Psoas muscle (tissue), 8 donors: ENCODE measurements around the gene PACS2. TPM values are rescaled to one million over a fixed set of nuclear protein-coding genes. Genes with fewer than 3 reads are reported as not detected.

Source experiments
- ATAC-seq, 4 donors: fragments of 200-7000 bp; cut with Tn5 transposase; one replicate each; pipeline ENCODE4 v1.9.1; 2020; ENCODE audit warnings: moderate library complexity in 3 of 4, mild to moderate bottlenecking in 2 of 4
- DNase-seq, 2 donors: peaks; one replicate each; pipeline ENCODE4 v3.0.0-alpha.2; 2020
- H3K27ac ChIP-seq: fragments of 200-600 bp; one replicate; pipeline ENCODE4 v1.8.0; 2022
- H3K27me3 ChIP-seq, 3 donors: fragments of 200-600 bp in 1 of 3; one replicate each; pipeline versions ENCODE4 v1.6.1 to v1.8.0; 2013 to 2022; ENCODE audit warnings: low read length in 2 of 3, mild to moderate bottlenecking in 2 of 3, moderate library complexity in 1 of 3; ENCODE audit not compliant: insufficient read depth in 3 of 3
- H3K36me3 ChIP-seq, 2 donors: fragments of 200-600 bp in 1 of 2; one replicate each; pipeline versions ENCODE4 v1.6.1 to v1.8.0; 2013 to 2022; ENCODE audit warnings: low read depth in 1 of 2, mild to moderate bottlenecking in 1 of 2, moderate library complexity in 1 of 2; ENCODE audit not compliant: insufficient read depth in 1 of 2
- H3K4me1 ChIP-seq: fragments of 200-600 bp; one replicate; pipeline ENCODE4 v1.8.0; 2022
- H3K4me3 ChIP-seq: fragments of 200-600 bp; one replicate; pipeline ENCODE4 v1.8.0; 2022; ENCODE audit warnings: mild to moderate bottlenecking
- H3K9me3 ChIP-seq: fragments of 200-600 bp; one replicate; pipeline ENCODE4 v1.8.0; 2022
- WGBS, 3 donors: extraction: QIAGEN DNeasy Blood & Tissue Kit; methylation state at CpG; one replicate each; pipeline versions ENCODE4 v1.1.6 to v1.1.7; 2013; 5-methylcytosine and 5-hydroxymethylcytosine counted together
- intact Hi-C, 2 donors: fragments of 100-400 bp; cut with DNase I; formaldehyde crosslinking; loops; one replicate each; pipeline versions ENCODE4 v1.11.0 to v1.14.2; 2022
- polyA plus RNA-seq, 3 donors: library from polyadenylated mRNA; stranded (reverse); fragments of 200-250 nt; gene quantifications; one replicate each; pipeline ENCODE4 v1.2.3, GENCODE V29; 2013
- total RNA-seq, 4 donors: library from RNA; stranded (reverse); fragmentation: NEBNext Ultra II Directional in 2 of 4; extraction: Animal tissue kit (Norgen Biotek cat#: 25700) in 2 of 4; gene quantifications; one replicate each; pipeline versions ENCODE4 v1.2.1 to v1.2.4, GENCODE V29; 2021 to 2023
- TF ChIP-seq, protein P1 (sequence below): fragments of 200-600 bp; IDR thresholded peaks from one replicate; pipeline ENCODE4 v1.8.0; 2022; ENCODE audit warnings: antibody characterized with exemption
- donor health status: healthy with polysubstance abuse.
- donor health status: DM: no; HTN: no; CAD: no; lungs with moderate emphysema.
- donor health status: Bipolar disorder and iron deficiency.
- donor health status: healthy.
- donor health status: DM: yes; HTN: yes; CAD: no.
- donor health status: DM: no; HTN: no; CAD: no.
- donor health status: DM: no; HTN: no; CAD: no.
- donor health status: DM: yes; HTN: yes; CAD: no.

The PACS2 gene
- total and polyA plus RNA-seq, 7 donors: 57.1 to 83.1 (median 72.8) TPM

DNA sequence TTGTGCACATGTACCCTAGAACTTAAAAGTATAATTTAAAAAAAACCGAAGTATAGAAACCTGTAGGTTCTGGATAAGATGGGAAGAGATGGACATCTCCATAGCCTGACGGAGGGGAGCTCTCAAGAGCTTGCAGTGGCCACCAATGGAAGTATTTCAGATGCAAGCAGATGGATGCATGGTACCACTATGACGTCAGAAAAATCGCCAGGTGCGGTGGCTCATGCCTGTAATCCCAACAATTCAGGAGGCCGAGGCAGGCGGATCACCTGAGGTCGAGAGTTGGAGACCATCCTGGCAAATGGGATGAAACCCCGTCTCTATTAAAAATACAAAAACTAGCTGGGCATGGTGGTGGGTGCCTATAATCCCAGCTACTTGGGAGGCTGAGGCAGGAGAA is 87.2 kb downstream of the PACS2 start:
- Histone ChIP-seq H3K27ac (no peak overlapping the region), H3K27me3 (no peaks in the 10 kb centered on the region), H3K4me3 (no peak overlapping the region), H3K4me1 (peaks cover 18% of the 10 kb centered on the region), H3K36me3 (peaks cover 0 to 15% of the 10 kb centered on the region in 2 donors), H3K9me3 (no peaks in the 10 kb centered on the region)
- DNase-seq: no peak
- ATAC-seq: no peak
- 93 to 95% (median 95%) methylated on average over 9 of the region's 9 CpGs for WGBS, 3 donors
- intact Hi-C loops: no loop called here
- TF ChIP-seq, protein P1, sequence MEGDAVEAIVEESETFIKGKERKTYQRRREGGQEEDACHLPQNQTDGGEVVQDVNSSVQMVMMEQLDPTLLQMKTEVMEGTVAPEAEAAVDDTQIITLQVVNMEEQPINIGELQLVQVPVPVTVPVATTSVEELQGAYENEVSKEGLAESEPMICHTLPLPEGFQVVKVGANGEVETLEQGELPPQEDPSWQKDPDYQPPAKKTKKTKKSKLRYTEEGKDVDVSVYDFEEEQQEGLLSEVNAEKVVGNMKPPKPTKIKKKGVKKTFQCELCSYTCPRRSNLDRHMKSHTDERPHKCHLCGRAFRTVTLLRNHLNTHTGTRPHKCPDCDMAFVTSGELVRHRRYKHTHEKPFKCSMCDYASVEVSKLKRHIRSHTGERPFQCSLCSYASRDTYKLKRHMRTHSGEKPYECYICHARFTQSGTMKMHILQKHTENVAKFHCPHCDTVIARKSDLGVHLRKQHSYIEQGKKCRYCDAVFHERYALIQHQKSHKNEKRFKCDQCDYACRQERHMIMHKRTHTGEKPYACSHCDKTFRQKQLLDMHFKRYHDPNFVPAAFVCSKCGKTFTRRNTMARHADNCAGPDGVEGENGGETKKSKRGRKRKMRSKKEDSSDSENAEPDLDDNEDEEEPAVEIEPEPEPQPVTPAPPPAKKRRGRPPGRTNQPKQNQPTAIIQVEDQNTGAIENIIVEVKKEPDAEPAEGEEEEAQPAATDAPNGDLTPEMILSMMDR: no peak

DNA sequence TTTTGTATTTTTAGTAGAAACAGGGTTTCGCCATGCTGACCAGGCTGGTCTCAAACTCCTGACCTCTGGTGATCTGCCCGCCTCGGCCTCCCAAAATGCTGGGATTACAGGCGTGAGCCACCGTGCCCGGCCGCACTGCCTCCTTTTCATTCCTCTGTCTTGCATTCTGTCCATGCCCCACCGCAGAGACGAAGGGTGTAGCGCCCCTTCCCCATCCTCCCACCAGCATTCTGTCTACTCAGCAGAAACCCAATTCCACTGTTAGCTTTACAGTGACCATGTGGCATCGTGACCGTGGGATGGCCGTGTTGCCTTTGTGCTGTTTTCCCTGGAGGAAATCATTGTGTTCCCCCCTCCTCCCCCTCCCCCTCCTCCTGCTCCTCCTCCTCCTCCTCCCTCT is 94.0 kb downstream of the PACS2 start:
- DNase-seq: no peak
- no peak overlapping the region for H3K27ac ChIP-seq
- 79 to 85% (median 80%) methylated on average over 13 of the region's 13 CpGs for WGBS, 3 donors
- no peak overlapping the region for H3K4me3 ChIP-seq
- H3K27me3 ChIP-seq: peaks cover 0 to 2% (median 0%) of the 10 kb centered on the region in 3 donors
- H3K9me3 ChIP-seq: no peaks in the 10 kb centered on the region
- peaks cover 6% of the 10 kb centered on the region for H3K4me1 ChIP-seq
- no peak for ATAC-seq
- TF ChIP-seq, protein P1: no peak
- intact Hi-C loops: no loop called here
- no peaks in the 10 kb centered on the region for H3K36me3 ChIP-seq

DNA sequence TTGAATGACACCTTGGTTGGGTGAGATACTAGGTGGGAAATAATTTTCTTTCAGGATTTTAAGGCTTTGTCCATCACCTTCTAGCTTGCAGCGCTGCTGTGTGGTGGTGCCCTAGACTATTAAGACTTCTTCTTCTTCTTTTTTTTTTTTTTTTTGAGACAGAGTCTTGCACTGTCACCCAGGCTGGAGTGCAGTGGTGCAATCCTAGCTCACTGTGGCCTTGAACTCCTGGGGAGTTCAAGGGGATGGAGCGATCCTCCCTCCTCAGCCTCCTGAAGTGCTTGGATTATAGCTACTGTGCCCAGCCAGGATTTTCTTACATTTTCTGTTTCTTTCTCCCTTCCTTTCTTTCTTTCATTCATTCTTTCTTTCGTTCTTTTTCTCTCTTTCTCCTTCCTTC is 94.8 kb downstream of the PACS2 start:
- no peaks in the 10 kb centered on the region for H3K36me3 ChIP-seq
- DNase-seq (no peak), ATAC-seq (no peak)
- peaks cover 6% of the 10 kb centered on the region for H3K4me1 ChIP-seq
- no peak overlapping the region for H3K4me3 ChIP-seq
- no peaks in the 10 kb centered on the region for H3K9me3 ChIP-seq
- H3K27me3 ChIP-seq: peaks cover 0 to 2% (median 0%) of the 10 kb centered on the region in 3 donors
- TF ChIP-seq, protein P1: no peak
- no peak overlapping the region for H3K27ac ChIP-seq
- 89 to 95% (median 90%) methylated on average over 3 of the region's 3 CpGs for WGBS, 3 donors
- intact Hi-C loops: no loop called here

DNA sequence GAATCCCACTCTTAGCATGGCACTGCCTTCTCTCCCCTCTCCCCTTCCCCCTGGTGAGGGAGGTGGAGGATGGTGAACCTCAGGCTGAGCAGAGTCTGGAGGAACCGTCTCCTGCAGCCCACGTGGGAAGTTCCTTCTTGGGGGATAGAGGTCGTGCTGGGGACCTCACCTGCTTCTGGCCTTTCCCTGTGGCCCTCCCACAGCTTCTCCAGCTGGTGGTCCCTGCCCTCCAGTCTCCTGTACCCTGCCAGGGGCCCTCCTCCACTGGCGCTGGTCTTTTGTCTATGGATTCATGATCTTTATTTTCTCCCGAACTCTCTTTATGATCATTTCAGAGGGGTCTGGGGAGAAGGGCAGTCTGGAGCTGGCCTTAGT is 96.1 kb downstream of the PACS2 start:
- DNase-seq: no peak
- 52 to 67% (median 66%) methylated on average over 5 of the region's 5 CpGs for WGBS, 3 donors
- intact Hi-C loops: no loop called here
- no peak overlapping the region for H3K27ac ChIP-seq
- peaks cover 6% of the 10 kb centered on the region for H3K4me1 ChIP-seq
- ATAC-seq: no peak
- peaks cover 0 to 2% (median 0%) of the 10 kb centered on the region in 3 donors for H3K27me3 ChIP-seq
- peak overlapping the region; percentile 59 for H3K4me3 ChIP-seq
- H3K9me3 ChIP-seq: no peaks in the 10 kb centered on the region
- no peaks in the 10 kb centered on the region for H3K36me3 ChIP-seq
- TF ChIP-seq, protein P1: no peak
